Neural progenitor cell (in vitro differentiated cells): Measurements from ENCODE around the gene OSTF1. TPM values are rescaled to one million over a fixed set of nuclear protein-coding genes. Genes with fewer than 3 reads are reported as not detected.

Experiments used
- DNase-seq: peaks from one replicate; pipeline ENCODE4 v3.0.0-alpha.2; 2016; ENCODE audit warnings: low spot score
- H2AFZ ChIP-seq: fragments of 200-600 bp; sonication (generic); replicated peaks from 2 replicates; pipeline ENCODE4 v1.6.1; 2016; ENCODE audit warnings: antibody characterized with exemption
- H3F3A ChIP-seq: fragments of 200-600 bp; sonication (generic); 2 replicates; pipeline ENCODE4 v1.6.1; 2016; ENCODE audit warnings: antibody characterized with exemption, low read depth
- H3K27ac ChIP-seq: fragments of 200-600 bp; sonication (generic); 2 replicates; pipeline ENCODE4 v1.5.1; 2016; ENCODE audit warnings: mild to moderate bottlenecking
- H3K27me3 ChIP-seq: fragments of 200-600 bp; sonication (generic); 2 replicates; pipeline ENCODE4 v1.6.1; 2016; ENCODE audit warnings: mild to moderate bottlenecking, moderate library complexity
- H3K36me3 ChIP-seq: fragments of 200-600 bp; sonication (generic); 2 replicates; pipeline ENCODE4 v1.5.1; 2016
- H3K4me1 ChIP-seq: fragments of 200-600 bp; sonication (generic); 2 replicates; pipeline ENCODE4 v1.6.1; 2016; ENCODE audit warnings: mixed run types
- H3K4me2 ChIP-seq: fragments of 200-600 bp; sonication (generic); 2 replicates; pipeline ENCODE4 v1.6.1; 2016
- H3K4me3 ChIP-seq: fragments of 200-600 bp; sonication (generic); 2 replicates; pipeline ENCODE4 v1.5.1; 2016
- H3K79me2 ChIP-seq: fragments of 200-600 bp; sonication (generic); 2 replicates; pipeline ENCODE4 v1.6.1; 2016; ENCODE audit warnings: low read depth
- H3K9ac ChIP-seq: fragments of 200-600 bp; sonication (generic); 2 replicates; pipeline ENCODE4 v1.6.1; 2016
- H3K9me3 ChIP-seq: fragments of 200-600 bp; sonication (generic); 2 replicates; pipeline ENCODE4 v1.5.1; 2016; ENCODE audit warnings: low read depth
- H4K20me1 ChIP-seq: fragments of 200-600 bp; sonication (generic); 2 replicates; pipeline ENCODE4 v1.6.1; 2016; ENCODE audit warnings: low read depth
- H3K27ac Mint-ChIP-seq: 3 replicates; pipeline ENCODE4 v1.8.0; 2021; ENCODE audit warnings: mixed read lengths
- H3K27me3 Mint-ChIP-seq: 2 replicates; pipeline ENCODE4 v1.8.0; 2022; ENCODE audit warnings: low read depth, mild to moderate bottlenecking, inconsistent platforms, moderate library complexity, mixed read lengths; ENCODE audit not compliant: insufficient read depth
- H3K36me3 Mint-ChIP-seq: 3 replicates; pipeline ENCODE4 v1.8.0; 2021; ENCODE audit warnings: mixed read lengths
- H3K4me1 Mint-ChIP-seq: 3 replicates; pipeline ENCODE4 v1.8.0; 2021; ENCODE audit warnings: mixed read lengths
- H3K4me3 Mint-ChIP-seq: 3 replicates; pipeline ENCODE4 v1.8.0; 2021; ENCODE audit warnings: mild to moderate bottlenecking, moderate library complexity, mixed read lengths
- H3K9me3 Mint-ChIP-seq: 3 replicates; pipeline ENCODE4 v1.8.0; 2020; ENCODE audit warnings: mixed read lengths
- EZH2 ChIP-seq: fragments of 200-600 bp; sonication (generic); IDR thresholded peaks from 2 replicates; pipeline ENCODE4 v1.6.1; 2017; ENCODE audit warnings: antibody characterized with exemption, mild to moderate bottlenecking, moderate library complexity
- EZH2phosphoT487 ChIP-seq: fragments of 200-600 bp; sonication (generic); IDR thresholded peaks from 2 replicates; pipeline ENCODE4 v1.6.1; 2017; ENCODE audit warnings: antibody characterized with exemption
- total RNA-seq: library from RNA; depleted of rRNA; stranded (reverse); fragments of >200 nt; gene quantifications from 2 replicates; pipeline ENCODE4 v1.2.3, GENCODE V29; 2015; ENCODE audit warnings: low replicate concordance
- TF ChIP-seq, protein P1 (sequence below): fragments of 200-600 bp; sonication (generic); IDR thresholded peaks from 2 replicates; pipeline ENCODE4 v1.5.1; 2017; ENCODE audit warnings: antibody characterized with exemption, mild to moderate bottlenecking

Gene OSTF1
- total RNA-seq, 1 donor from 2014 or later = 1.3 TPM

- H3K4me3 ChIP-seq = no peak overlapping the region
- H3K36me3 Mint-ChIP-seq = no peaks in the 10 kb centered on the region
- H3K9me3 ChIP-seq = no peaks in the 10 kb centered on the region
- H3K9ac ChIP-seq = no peak overlapping the region
- H3K79me2 ChIP-seq = no peaks in the 10 kb centered on the region
- H3K9me3 Mint-ChIP-seq = peaks cover 19% of the 10 kb centered on the region
- no peaks in the 10 kb centered on the region for H3K27me3 ChIP-seq
- no peaks in the 10 kb centered on the region for H4K20me1 ChIP-seq
- H3K4me3 Mint-ChIP-seq = no peak overlapping the region
- H3K36me3 ChIP-seq = no peaks in the 10 kb centered on the region
- no peak for TF ChIP-seq EZH2phosphoT487
- H3K27me3 Mint-ChIP-seq = peaks cover 4% of the 10 kb centered on the region
- no peaks in the 10 kb centered on the region for H3F3A ChIP-seq
- no peaks in the 10 kb centered on the region for H3K4me1 Mint-ChIP-seq
- no peak overlapping the region for H3K27ac Mint-ChIP-seq
- H3K27ac ChIP-seq = no peak overlapping the region
- H2AFZ ChIP-seq = no peak overlapping the region
- H3K4me2 ChIP-seq = no peak overlapping the region
- H3K4me1 ChIP-seq = no peaks in the 10 kb centered on the region
- no peak for DNase-seq
Measured at GRCh38 chr9:75053869-75054268, 34.4 kb upstream of the OSTF1 start.

DNA sequence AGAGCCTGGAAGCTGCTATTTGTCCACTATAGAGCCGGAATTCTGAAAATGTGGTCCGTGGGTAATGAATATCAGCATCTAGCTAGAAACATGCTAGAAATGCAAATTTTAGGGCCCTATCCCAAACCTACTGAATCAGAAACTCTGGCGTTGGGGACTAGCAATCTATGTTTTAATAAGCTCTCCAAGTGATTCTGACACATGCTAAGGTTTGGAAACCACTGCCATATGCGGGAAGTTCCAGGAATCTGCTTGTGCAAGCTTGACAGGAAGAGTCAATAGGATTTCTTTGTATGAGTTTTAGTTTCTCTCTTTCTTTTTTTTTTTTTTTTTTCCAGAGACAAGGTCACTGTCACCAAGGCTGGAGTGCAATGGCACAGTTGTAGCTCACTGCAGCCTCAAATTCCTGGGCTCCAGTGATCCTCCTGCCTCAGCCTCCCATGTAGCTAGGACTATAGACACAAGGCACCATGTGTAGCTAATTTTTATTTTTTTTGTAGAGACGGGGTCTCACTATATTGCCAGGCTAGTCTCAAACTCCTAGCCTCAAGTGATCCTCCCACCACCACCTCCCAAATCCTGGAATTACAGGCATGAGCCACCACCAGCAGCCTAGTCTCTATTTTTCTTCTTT lies 33.8 kb upstream of the OSTF1 start:
- DNase-seq = no peak
- Histone ChIP-seq H3K79me2 (no peaks in the 10 kb centered on the region), H3K27me3 (no peaks in the 10 kb centered on the region), H3F3A (no peaks in the 10 kb centered on the region), H3K27ac (no peak overlapping the region), H3K4me3 (no peak overlapping the region), H2AFZ (no peak overlapping the region), H3K4me1 (no peaks in the 10 kb centered on the region), H4K20me1 (no peaks in the 10 kb centered on the region), H3K4me2 (no peak overlapping the region), H3K9me3 (no peaks in the 10 kb centered on the region), H3K9ac (no peak overlapping the region), H3K36me3 (no peaks in the 10 kb centered on the region)
- no peaks in the 10 kb centered on the region for H3K4me1 Mint-ChIP-seq
- no peaks in the 10 kb centered on the region for H3K36me3 Mint-ChIP-seq
- H3K9me3 Mint-ChIP-seq = peaks cover 21% of the 10 kb centered on the region
- H3K4me3 Mint-ChIP-seq = no peak overlapping the region
- no peak for TF ChIP-seq EZH2phosphoT487
- no peak overlapping the region for H3K27ac Mint-ChIP-seq
- peaks cover 4% of the 10 kb centered on the region for H3K27me3 Mint-ChIP-seq

- Mint-ChIP-seq H3K4me3 (no peak overlapping the region), H3K4me1 (no peaks in the 10 kb centered on the region), H3K36me3 (no peaks in the 10 kb centered on the region), H3K27me3 (peaks cover 2% of the 10 kb centered on the region), H3K27ac (no peak overlapping the region), H3K9me3 (peaks cover 14% of the 10 kb centered on the region)
- H3K9ac ChIP-seq = no peak overlapping the region
- no peak overlapping the region for H2AFZ ChIP-seq
- no peaks in the 10 kb centered on the region for H3K9me3 ChIP-seq
- no peak overlapping the region for H3K4me3 ChIP-seq
- DNase-seq = no peak
- H3K36me3 ChIP-seq = no peaks in the 10 kb centered on the region
- no peaks in the 10 kb centered on the region for H3K4me1 ChIP-seq
- H3F3A ChIP-seq = no peaks in the 10 kb centered on the region
- TF ChIP-seq EZH2phosphoT487 (no peak), EZH2 (no peak)
- TF ChIP-seq, protein P1, sequence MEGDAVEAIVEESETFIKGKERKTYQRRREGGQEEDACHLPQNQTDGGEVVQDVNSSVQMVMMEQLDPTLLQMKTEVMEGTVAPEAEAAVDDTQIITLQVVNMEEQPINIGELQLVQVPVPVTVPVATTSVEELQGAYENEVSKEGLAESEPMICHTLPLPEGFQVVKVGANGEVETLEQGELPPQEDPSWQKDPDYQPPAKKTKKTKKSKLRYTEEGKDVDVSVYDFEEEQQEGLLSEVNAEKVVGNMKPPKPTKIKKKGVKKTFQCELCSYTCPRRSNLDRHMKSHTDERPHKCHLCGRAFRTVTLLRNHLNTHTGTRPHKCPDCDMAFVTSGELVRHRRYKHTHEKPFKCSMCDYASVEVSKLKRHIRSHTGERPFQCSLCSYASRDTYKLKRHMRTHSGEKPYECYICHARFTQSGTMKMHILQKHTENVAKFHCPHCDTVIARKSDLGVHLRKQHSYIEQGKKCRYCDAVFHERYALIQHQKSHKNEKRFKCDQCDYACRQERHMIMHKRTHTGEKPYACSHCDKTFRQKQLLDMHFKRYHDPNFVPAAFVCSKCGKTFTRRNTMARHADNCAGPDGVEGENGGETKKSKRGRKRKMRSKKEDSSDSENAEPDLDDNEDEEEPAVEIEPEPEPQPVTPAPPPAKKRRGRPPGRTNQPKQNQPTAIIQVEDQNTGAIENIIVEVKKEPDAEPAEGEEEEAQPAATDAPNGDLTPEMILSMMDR = no peak
- H3K27ac ChIP-seq = no peak overlapping the region
- no peaks in the 10 kb centered on the region for H4K20me1 ChIP-seq
- H3K27me3 ChIP-seq = no peaks in the 10 kb centered on the region
- H3K79me2 ChIP-seq = no peaks in the 10 kb centered on the region
- no peak overlapping the region for H3K4me2 ChIP-seq
Measured at GRCh38 chr9:75061169-75061568, 27.1 kb upstream of the OSTF1 start.

GRCh38 chr9:75063556-75064305 lies 24.6 kb upstream of the OSTF1 start:
- Histone ChIP-seq H3F3A (peaks cover 5% of the 10 kb centered on the region), H3K4me1 (peaks cover under 1% of the 10 kb centered on the region), H3K4me2 (no peak overlapping the region), H3K4me3 (no peak overlapping the region), H3K9me3 (no peaks in the 10 kb centered on the region), H3K27ac (no peak overlapping the region), H2AFZ (no peak overlapping the region), H3K79me2 (no peaks in the 10 kb centered on the region), H3K36me3 (no peaks in the 10 kb centered on the region), H4K20me1 (no peaks in the 10 kb centered on the region), H3K9ac (no peak overlapping the region), H3K27me3 (no peaks in the 10 kb centered on the region)
- no peak overlapping the region for H3K27ac Mint-ChIP-seq
- TF ChIP-seq EZH2 (no peak), EZH2phosphoT487 (no peak)
- TF ChIP-seq, protein P1 = no peak
- H3K4me1 Mint-ChIP-seq = no peaks in the 10 kb centered on the region
- H3K4me3 Mint-ChIP-seq = no peak overlapping the region
- H3K9me3 Mint-ChIP-seq = peaks cover 4% of the 10 kb centered on the region
- no peaks in the 10 kb centered on the region for H3K27me3 Mint-ChIP-seq
- H3K36me3 Mint-ChIP-seq = no peaks in the 10 kb centered on the region
- DNase-seq = no peak
